GM19240 (cell line): ENCODE results near the gene SMIM31.

Experiments
- DNase-seq: peaks from one replicate; pipeline ENCODE4 v3.0.0; 2011; ENCODE audit warnings: low spot score; ENCODE audit not compliant: insufficient read length

Gene SMIM31

GRCh38 chr4:164783976-164784375, 30.0 kb downstream of the SMIM31 start:
- no peak for DNase-seq

DNA sequence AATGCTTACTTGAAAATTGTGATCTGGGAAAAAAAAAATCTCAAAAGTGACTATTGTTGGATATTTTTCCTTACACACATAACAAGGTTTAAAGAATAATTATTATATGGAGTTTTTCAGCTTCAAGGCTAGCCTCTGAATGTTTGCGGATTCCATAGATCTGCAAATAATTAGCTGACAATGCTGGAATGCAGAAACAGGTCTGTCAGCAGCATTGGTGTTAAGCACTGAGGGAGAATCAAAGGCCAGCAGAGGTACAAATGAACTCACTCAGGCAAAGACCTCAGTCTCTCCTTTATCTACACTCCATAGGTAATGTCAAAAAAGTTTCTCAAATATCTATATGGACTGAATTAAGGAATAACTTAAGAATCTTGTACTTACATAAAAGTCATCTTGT, 35.1 kb downstream of the SMIM31 start:
- no peak for DNase-seq

DNA sequence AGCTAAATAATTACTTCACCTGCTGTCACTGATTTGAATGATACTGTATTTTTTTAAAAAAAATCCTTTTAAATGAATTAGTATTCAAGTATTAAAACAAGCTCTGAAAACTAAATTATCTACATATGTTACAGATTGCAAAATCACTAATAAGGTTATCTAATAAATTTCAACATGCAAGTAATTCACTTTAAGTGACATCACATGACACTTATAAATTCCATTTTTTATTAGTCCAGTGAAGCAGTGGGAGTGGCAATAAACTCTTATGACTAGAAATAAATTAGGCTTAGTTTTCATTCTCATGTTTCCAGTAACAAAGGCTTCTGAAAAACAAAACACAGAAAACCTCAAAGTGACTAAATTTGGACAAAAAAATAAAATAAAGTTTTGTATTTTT, 36.3 kb downstream of the SMIM31 start:
- DNase-seq, result no peak

- no peak for DNase-seq
Measured at GRCh38 chr4:164799410-164799809, 45.5 kb downstream of the SMIM31 start.

- DNase-seq, result no peak
Measured at GRCh38 chr4:164800786-164801185, 46.9 kb downstream of the SMIM31 start.

DNA sequence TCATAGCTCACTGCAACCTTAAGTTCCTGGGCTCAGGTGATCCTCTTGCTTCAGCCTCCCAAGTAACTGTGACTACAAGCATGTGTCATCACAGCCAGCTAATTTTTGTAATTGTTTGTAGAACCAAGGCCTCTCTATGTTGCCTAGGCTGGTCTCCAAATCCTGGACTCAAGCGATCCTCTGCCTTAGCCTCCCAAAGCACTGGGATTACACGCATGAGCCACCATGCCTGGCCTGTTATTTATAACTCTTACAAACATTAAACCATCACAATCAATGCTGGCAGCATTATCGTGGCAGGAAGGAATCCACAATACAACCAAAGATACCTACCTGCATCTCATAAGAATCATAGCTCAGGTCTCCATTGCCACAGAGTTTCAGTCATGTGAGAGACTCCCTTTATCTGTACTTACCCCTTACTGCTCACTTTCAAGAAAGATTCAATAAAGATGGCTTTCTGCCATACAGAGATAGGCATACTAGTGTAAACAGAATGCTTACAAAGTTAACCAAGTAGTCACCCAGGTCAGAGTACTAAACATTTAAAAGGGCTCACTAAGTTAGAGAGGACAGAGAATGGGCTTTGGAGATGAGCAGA, 48.5 kb downstream of the SMIM31 start:
- no peak for DNase-seq

DNA sequence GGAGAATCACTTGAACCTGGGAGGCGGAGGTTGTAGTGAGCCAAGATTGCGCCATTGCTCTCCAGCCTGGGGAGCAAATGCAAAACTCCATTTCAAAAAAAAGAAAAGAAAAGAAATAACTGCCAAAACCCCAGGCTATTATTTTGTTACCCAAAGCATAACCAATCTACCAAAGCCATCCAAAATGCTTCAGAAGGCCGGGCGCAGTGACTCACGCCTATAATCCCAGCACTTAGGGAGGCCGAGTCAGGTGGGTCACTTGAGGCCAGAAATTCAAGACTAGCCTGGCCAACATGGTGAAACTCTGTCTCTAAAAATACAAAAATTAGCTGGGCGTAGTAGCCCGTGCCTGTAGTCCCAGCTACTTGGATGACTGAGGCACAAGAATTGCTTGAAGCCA, 49.8 kb downstream of the SMIM31 start:
- DNase-seq, result no peak

- DNase-seq, result no peak
Measured at GRCh38 chr4:164807611-164808010, 53.7 kb downstream of the SMIM31 start.

DNA sequence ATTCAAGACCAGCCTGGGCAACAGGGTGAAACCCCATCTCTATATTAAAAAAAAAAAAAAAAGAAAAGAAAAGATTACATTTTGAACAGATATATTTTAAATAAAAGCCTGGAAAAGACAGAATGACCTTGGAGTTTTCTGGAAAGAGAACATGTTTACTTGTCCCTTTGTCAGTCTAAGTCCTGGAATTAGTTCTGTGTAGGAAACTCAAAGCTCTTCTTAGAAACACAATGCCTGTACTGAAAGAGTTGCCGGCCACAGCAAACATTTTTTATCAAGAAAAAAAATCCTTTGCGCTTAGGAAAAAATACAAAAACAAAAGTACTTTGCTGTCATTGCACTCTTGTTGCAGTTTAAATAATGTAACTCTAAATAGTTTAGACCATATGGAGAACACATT, 59.6 kb downstream of the SMIM31 start:
- DNase-seq, result no peak

DNA sequence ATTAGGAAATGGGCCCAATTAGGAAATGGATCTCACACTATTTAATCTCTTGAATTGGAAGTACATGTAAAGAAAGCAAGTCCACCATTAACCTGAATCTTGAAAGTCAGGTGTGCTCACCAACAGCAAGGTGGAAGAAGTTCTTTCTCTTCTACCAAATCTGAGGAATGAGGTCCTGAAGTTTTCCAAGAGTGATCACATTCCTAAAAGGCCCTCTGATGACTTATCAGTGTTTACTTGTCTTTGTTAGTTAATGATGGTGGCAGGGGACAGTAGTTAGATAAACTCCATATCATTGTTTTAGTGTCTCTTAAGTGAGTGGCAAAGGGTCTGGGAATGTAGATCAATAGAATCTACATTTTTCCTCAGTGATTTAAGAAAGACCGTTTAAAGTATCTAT, 61.8 kb downstream of the SMIM31 start:
- no peak for DNase-seq

DNA sequence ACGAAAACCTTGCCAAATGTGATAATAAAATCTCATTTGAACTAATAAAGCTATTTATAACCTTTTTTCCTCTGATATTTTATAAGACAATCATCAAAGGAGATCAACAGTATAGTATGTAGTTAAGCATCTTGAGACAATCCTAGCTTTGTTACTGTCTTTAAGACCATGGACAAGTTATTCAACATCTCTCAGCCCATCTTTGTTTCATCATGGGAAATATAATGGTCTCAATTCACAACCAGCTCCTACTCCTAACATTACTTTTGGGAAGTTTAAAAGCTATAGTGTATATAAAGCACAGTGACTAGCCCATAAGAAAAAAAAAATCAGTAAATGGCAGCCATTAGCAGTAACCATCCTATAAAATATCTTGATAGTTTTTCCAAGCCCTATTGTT, 65.4 kb downstream of the SMIM31 start:
- DNase-seq, result no peak

GRCh38 chr4:164821711-164822110, 67.8 kb downstream of the SMIM31 start:
- no peak for DNase-seq

DNA sequence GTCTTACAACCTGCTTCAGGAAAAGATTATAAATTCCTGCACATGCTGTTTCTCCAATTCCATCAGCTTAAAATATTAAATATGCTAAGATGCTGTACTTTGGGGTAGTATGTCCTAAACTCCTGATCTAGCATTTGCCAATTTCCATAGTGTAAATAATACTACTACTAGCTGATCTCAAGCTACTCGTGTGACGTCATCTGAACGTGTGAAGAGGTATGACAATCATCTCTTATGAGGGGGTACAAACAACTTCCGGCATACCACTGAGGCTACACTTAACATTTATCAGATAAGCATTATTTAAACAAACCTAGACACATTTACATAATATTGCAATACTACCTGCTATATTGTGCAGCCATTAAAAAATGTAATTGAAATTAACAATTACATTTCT, 70.7 kb downstream of the SMIM31 start:
- no peak for DNase-seq

DNA sequence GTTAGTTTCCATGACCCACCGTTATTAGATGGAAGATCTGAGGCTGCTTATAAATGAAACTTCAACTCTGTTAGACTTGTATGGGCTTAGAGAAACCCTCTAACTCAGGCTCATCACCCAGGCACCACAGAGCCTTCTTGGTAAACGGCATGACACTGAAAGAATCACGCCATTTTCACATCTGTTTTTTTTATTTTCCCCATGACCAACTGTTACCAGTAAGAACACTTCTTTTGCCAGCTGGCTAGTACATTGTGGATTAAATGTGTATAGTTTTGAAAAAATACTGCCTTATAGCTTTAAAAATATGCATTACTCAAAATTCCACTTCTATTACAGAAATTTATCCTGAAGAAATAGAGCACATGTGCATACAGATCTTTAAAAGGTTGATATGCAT, 75.0 kb downstream of the SMIM31 start:
- DNase-seq, result no peak

DNA sequence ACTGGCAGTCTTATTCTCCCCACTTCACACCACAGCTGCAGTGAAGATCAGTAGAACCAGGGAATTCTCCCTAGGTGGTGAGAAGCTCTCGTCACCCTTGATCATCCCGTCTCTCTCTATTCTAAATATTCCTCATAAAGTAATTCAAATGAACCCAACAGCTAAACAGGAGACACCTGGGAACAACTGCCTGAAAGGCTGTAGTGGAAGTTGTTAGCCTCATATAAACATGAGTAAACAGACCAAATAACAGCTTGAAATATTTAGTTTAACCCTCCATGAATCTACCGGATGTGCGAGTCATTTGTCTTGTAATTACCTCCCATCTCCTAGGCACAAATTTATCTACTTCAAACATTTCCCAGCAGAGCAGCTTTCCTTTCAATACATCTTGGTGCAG, 92.6 kb downstream of the SMIM31 start:
- DNase-seq, result no peak

DNA sequence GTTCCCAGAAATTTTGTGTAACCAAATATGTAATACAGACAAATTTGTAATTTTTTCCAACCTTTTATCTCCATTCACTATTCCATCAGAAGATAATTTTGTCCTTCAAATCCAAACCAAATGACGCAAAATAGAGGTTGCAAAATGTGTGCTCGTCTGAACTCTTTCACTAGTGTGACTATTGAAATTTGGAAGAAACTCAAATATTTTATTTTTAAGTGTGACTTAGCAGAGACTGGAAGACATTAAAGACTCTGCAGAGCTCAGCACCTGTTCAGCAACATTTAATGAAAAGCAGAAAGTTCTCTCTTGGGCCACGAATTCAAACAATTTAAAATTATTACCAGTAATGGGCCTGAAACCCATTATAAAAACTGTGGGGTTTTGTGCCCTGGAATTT, 93.1 kb downstream of the SMIM31 start:
- no peak for DNase-seq

DNA sequence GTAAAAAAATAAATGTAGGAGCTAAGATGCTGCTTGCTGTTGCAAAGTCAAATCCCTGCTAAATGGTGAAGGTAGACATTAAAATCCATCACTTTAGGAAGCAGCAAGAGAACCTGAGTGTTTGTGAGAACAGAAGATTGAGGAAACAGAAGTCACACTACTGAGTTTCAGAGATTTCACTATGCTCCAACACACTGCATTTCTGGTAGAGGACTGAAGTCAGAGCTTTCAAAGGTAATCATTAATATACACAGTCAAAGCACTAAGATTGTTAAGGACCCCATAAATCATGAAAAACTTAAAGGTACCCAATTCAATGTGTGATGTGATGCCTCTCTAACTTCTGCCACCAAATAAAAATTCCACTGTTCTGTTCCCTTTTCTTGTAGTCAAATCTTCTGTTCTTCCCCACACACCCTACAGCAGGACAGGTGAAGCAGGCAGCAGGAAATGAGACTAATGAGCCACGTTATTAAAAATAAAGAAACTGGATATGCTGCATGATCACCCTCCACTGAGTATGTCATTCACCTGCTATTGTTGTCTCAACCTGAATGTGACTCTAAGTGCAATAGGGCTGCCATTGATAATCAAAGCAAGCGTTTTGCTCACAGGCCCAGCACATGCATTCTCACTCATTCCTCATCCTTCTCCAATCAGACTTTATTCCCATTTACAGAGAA, 94.2 kb downstream of the SMIM31 start:
- no peak for DNase-seq
